Esophagus squamous epithelium (tissue), 4 donors: ENCODE measurements around the gene MIA.
A peak's percentile ranks its signal among the peaks of the same experiment; 100 is the strongest.

Experiments used
- CTCF ChIP-seq, 6 experiments: fragments of 450-650 bp in 4 of 6; fragments of 200-600 bp in 2 of 6; sonication (generic) in 2 of 6; IDR thresholded peaks; one replicate each; pipeline ENCODE4 v1.5.1; 2016 to 2019; ENCODE audit warnings: antibody characterized with exemption in 6 of 6, mild to moderate bottlenecking in 4 of 6, moderate library complexity in 4 of 6
- POLR2A ChIP-seq, 4 donors: fragments of 450-650 bp; IDR thresholded peaks; one replicate each; pipeline ENCODE4 v1.6.1; 2017; ENCODE audit warnings: antibody characterized with exemption in 4 of 4, mild to moderate bottlenecking in 4 of 4, moderate library complexity in 3 of 4

GRCh38 chr19:40739030-40739839 is 36.1 kb upstream of the MIA start:
- no peak for TF ChIP-seq CTCF (IDR thresholded peaks at IDR 0.05)
- peak in 1 of 4 donors; percentile 12 for TF ChIP-seq POLR2A (IDR thresholded peaks at IDR 0.05)
